NCI-H345 treated with DMSO at 0.1 percent for 48 hours (cell line): Measurements from ENCODE around the gene SLC19A2.
A peak's percentile ranks its signal among the peaks of the same experiment; 100 is the strongest.
"Not testable (repeated sequence)": the region's sequence is repeated elsewhere in the genome, so short reads cannot be mapped to it uniquely, and the experiment has no call there.

Experiments
- DNase-seq: peaks from one replicate; lab custom pipeline; 2025; ENCODE audit not compliant: unreplicated experiment; lab: John Stamatoyannopoulos, UW

Gene SLC19A2

GRCh38 chr1:169485431-169486280, at the start of gene SLC19A2:
Gene SLC19A2, minus strand, starts transcription at chr1:169485944. Its CDS starts 178 bp downstream, at chr1:169485766.
- DNase-seq: peak; percentile 96

GRCh38 chr1:169534653-169535052, 48.9 kb upstream of the SLC19A2 start:
- DNase-seq: no peak

- DNase-seq: not testable (repeated sequence)
These were observed 47.9 kb upstream of the SLC19A2 start for GRCh38 chr1:169533528-169534190.

GRCh38 chr1:169530448-169530847, 44.7 kb upstream of the SLC19A2 start:
- no peak for DNase-seq

- peak; percentile 43 for DNase-seq
These were observed 43.4 kb upstream of the SLC19A2 start for GRCh38 chr1:169529068-169529642.

GRCh38 chr1:169528215-169529067, 42.7 kb upstream of the SLC19A2 start:
- no peak for DNase-seq

- no peak for DNase-seq
These were observed 41.9 kb upstream of the SLC19A2 start for GRCh38 chr1:169527451-169528214.

GRCh38 chr1:169527001-169527400, 41.3 kb upstream of the SLC19A2 start:
- DNase-seq: no peak

GRCh38 chr1:169526120-169526832, 40.5 kb upstream of the SLC19A2 start:
- no peak for DNase-seq

- no peak for DNase-seq
These were observed 39.6 kb upstream of the SLC19A2 start for GRCh38 chr1:169525391-169525790.

- DNase-seq: no peak
These were observed 38.2 kb upstream of the SLC19A2 start for GRCh38 chr1:169523904-169524303.

- DNase-seq: no peak
These were observed 35.5 kb upstream of the SLC19A2 start for GRCh38 chr1:169521226-169521625.

GRCh38 chr1:169517558-169518186, 31.9 kb upstream of the SLC19A2 start:
- no peak for DNase-seq

- no peak for DNase-seq
These were observed 29.9 kb upstream of the SLC19A2 start for GRCh38 chr1:169515641-169516040.

GRCh38 chr1:169514566-169515270, 29.0 kb upstream of the SLC19A2 start:
- no peak for DNase-seq

- DNase-seq: no peak
These were observed 27.5 kb upstream of the SLC19A2 start for GRCh38 chr1:169513208-169513607.

GRCh38 chr1:169511316-169512005, 25.7 kb upstream of the SLC19A2 start:
- DNase-seq: no peak

- no peak for DNase-seq
These were observed 24.3 kb upstream of the SLC19A2 start for GRCh38 chr1:169510060-169510459.
